22Rv1 (cell line): ENCODE results near the gene LIMS1.

ENCODE experiments used
- CTCF ChIP-seq: fragments of 450-650 bp; IDR thresholded peaks from 2 replicates; pipeline ENCODE4 v1.5.1; 2017; ENCODE audit warnings: mild to moderate bottlenecking
- ZFX ChIP-seq: fragments of 450-650 bp; IDR thresholded peaks from 2 replicates; pipeline ENCODE4 v1.6.1; 2017; ENCODE audit warnings: antibody characterized with exemption, borderline replicate concordance

DNA sequence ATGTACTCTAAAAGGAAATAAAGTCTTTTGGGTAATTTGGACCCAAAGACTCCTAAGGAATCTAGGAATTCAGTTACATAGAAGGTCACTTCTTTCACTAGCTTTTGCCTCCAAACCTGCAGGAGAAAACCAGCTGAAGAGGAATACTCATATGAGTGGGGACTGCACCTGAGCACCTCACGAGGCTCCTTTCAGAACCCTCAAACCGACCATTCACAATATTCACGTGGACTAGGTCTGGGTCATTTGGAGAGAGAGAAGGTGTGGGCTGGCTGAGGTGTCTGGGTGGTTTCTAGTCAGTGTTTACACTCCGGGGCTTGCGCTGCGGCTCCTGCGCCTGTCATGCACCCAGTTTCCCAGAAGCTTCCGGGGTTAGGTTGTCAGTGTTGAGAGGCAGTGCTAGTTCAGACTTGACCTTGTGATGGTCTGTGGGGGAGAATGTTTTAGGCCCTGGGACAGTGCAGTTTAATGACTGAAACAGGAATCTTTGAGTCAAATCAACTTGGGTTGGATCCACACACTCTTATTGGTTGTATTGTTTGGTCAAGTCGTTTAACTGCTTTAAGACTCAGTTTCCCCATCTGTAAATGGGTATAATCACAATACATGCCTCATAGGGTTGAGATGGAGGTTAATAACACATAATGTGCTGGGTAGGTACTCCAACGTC, 78.4 kb downstream of the LIMS1 start:
- TF ChIP-seq CTCF (no peak), ZFX (no peak)
